ENCODE measurements around the gene ETV4.

The ETV4 gene

DNA sequence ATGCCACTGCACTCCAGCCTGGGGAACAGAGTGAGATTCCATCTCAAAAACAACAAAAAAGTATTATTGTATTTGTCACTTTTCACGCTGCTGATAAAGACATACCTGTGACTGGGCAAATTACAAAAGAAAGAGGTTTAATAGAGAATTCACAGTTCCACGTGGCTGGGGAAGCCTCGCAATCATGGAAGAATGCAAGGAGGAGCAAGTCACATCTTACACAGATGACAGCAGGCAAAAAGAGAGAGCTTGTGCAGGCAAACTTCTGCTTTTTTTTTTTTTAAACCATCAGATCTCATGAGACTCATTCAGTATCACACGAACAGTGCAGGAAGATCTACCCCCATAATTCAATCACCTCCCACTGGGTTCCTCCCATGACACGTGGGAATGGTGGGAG is 41.5 kb upstream of the ETV4 start:
- TF ChIP-seq, protein P1, sequence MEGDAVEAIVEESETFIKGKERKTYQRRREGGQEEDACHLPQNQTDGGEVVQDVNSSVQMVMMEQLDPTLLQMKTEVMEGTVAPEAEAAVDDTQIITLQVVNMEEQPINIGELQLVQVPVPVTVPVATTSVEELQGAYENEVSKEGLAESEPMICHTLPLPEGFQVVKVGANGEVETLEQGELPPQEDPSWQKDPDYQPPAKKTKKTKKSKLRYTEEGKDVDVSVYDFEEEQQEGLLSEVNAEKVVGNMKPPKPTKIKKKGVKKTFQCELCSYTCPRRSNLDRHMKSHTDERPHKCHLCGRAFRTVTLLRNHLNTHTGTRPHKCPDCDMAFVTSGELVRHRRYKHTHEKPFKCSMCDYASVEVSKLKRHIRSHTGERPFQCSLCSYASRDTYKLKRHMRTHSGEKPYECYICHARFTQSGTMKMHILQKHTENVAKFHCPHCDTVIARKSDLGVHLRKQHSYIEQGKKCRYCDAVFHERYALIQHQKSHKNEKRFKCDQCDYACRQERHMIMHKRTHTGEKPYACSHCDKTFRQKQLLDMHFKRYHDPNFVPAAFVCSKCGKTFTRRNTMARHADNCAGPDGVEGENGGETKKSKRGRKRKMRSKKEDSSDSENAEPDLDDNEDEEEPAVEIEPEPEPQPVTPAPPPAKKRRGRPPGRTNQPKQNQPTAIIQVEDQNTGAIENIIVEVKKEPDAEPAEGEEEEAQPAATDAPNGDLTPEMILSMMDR (conservative IDR thresholded peaks at IDR 0.05; ENCODE audit: low read depth, low read length), result no peak
- H3K4me3 ChIP-seq (ENCODE audit: low read length), result no peak overlapping the region
- no peak for DNase-seq (ENCODE audit: low read depth)

DNA sequence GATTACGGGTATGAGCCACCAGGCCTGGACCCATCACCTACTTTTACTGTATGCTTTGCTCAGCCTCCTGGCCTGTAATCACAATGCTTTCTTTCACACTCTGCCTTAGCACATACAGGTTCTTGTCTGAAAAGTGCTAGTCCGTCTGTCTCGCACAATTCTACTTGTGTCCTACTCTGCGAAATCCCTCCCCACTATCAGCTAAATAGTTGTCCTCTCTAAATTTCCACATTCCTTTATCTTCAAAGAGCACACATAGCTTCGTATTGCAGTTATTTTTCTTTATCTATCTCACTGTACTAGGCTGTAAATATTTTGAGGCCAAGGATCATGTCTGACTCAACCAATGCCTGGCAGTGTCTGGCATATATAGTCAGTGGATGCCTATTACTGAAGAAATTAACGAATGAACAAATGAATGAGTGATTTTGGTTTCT is 38.5 kb upstream of the ETV4 start:
- TF ChIP-seq, protein P1 (conservative IDR thresholded peaks at IDR 0.05; ENCODE audit: low read depth, low read length), result no peak
- DNase-seq (ENCODE audit: low read depth), result no peak
- no peak overlapping the region for H3K4me3 ChIP-seq (ENCODE audit: low read length)

DNA sequence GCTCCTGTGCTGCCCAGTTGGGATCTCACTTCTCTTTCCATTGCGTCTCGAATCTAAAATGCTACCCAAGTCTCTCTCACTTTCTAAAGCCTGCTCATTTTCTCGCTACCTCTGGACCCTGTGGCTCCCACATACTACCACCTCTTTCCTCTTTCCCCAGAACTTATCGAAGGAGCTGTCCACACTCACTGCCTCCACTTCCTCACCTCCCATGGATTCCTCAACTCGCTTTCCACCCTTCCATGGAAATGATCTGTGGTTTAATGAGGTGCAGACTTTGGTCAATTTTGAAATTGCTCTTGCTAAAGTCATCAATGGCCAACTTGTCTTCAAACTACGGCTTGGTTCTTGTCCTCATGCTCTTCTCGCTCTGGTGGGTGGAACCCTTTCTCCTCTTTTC is 37.2 kb upstream of the ETV4 start:
- DNase-seq (ENCODE audit: low read depth), result no peak
- TF ChIP-seq, protein P1 (conservative IDR thresholded peaks at IDR 0.05; ENCODE audit: low read depth, low read length), result no peak
- no peak overlapping the region for H3K4me3 ChIP-seq (ENCODE audit: low read length)

DNA sequence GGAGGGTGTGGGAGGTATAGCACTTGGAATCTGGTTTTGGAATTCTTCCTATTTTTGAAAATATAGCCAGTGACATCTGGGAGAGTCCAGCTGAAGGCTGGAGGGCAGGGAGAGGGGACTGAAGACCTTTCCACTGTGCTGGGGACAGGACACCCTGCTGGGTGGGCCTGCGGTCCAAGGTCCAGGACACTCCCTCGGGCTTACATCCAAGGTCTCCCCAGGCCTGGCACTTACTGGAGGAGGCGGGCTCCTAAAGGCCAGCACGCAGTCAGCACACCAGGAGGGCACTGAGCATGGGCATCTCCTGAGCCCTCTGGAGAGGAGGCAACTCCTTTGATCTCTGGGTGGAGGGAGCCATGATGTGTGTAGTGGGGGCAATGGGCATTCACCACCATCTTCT is 35.5 kb upstream of the ETV4 start:
- no peak for DNase-seq (ENCODE audit: low read depth)
- TF ChIP-seq, protein P1 (conservative IDR thresholded peaks at IDR 0.05; ENCODE audit: low read depth, low read length), result no peak
- no peak overlapping the region for H3K4me3 ChIP-seq (ENCODE audit: low read length)

DNA sequence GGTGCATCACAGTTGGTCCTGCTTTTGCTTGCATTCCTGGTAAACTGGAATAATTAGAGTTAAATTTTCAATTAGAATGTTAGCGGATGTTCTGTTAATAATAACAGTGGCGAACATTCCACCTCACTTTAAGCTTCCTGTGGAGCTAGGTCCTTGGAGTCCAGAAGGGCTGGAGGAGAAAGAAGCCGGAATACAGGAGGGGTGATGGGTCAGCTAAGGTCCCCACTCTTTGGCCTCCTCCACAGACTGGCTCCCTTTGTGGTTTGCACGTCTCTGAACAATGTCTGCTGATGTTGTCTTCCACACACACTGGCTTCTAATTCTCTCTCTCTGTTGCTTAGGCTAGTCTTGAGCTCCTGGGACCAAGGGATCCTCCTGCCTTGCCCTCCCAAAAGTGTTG is 35.0 kb upstream of the ETV4 start:
- TF ChIP-seq, protein P1 (conservative IDR thresholded peaks at IDR 0.05; ENCODE audit: low read depth, low read length), result no peak
- H3K4me3 ChIP-seq (ENCODE audit: low read length), result no peak overlapping the region
- DNase-seq (ENCODE audit: low read depth), result no peak

DNA sequence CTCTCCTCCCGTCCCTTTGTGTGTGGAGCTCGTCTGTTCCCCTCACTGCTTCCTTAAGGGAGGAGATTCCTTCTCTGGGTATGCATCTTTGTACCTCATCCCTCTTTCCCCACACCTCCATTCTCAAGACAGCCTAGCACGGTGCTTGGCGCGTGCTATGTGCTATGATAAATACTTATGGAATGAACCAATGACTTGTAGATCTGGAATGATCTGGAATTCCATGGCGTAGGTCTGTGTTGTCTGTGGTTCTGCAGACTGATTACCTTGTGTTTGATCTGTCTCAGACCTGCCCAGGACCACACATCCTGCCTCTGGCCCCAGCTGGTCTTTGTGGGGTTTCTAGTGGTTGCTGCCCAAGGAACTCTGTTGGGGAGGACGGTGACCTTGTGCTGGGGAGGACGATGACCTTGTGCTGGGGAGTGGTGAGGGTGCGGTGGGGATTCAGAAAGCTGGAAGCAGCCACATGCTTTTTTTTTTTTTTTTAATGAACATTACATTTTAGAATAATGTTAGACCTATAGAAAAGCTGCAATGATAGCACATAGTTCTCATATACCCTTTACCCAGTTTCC is 33.5 kb upstream of the ETV4 start:
- H3K4me3 ChIP-seq (ENCODE audit: low read length), result no peak overlapping the region
- TF ChIP-seq, protein P1 (conservative IDR thresholded peaks at IDR 0.05; ENCODE audit: low read depth, low read length), result no peak
- no peak for DNase-seq (ENCODE audit: low read depth)

DNA sequence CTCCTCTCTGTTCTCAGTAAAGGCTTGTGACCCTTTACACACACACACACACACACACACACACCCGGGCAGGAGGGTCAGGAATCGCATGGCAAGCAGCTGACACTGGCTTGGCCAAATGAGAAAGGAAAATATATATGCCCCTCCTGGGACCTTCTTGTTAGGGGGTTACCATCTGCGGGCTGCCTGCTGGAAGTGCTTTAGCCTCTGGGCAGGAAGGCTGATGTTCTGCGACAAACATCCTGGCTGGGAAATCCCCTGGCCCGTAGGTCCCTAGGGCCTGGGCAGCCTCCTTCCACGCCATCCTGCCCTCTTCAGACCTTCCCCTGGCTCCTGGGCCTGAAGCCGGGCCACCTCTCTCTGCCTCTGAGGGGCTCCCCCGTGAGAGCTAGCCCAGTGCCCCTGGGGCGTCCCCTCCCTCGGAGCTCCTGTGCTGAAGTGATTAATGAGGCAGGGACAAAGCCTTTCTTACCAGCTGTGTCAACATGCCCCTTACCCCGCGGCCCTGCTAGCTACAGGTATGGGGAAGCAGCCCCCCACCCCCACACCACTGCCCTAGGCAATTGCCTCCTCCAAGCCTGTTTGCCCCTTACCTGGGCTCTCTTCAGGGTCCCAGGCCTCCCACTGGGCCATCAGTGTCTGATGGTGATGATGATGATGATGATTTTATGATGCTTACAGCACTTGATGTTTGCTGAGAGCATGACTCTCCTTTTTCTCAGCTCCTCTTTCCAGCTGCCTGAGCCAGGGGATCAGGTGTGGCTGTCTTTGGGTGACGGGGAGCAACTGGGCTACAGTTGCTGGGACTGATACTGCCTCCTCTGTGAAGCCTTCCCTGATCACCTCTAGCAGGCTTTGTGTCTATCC is 32.8 kb upstream of the ETV4 start:
- no peak overlapping the region for H3K4me3 ChIP-seq (ENCODE audit: low read length)
- DNase-seq (ENCODE audit: low read depth), result no peak
- TF ChIP-seq, protein P1 (conservative IDR thresholded peaks at IDR 0.05; ENCODE audit: low read depth, low read length), result no peak
